ENCODE results near the gene SOD1. TPM values are rescaled to one million over a fixed set of nuclear protein-coding genes. Genes with fewer than 3 reads are reported as not detected.

The SOD1 gene
- total and polyA plus RNA-seq, 2 donors (not counting 1 experiment from before 2014, with no cell fraction given), result 91.2 to 123 TPM

- intact Hi-C loops (cut with micrococcal nuclease), result no loop called here
- WGBS (ENCODE audit: insufficient coverage), result 88% methylated on average over 5 of the region's 9 CpGs
- H3K4me1 Mint-ChIP-seq, result peaks cover 1% of the 10 kb centered on the region
Observed at GRCh38 chr21:31616216-31616615, 43.3 kb upstream of the SOD1 start.

More at GRCh38 chr21:31616216-31616615, 43.3 kb upstream of the SOD1 start:
- H3K4me1 ChIP-seq (ENCODE audit: control insufficient read depth in 2 of 2, insufficient read depth in 2 of 2, low read length in 2 of 2), result no peaks in the 10 kb centered on the region
- Mint-ChIP-seq H3K9me3 (ENCODE audit: insufficient read depth) (peaks cover 5% of the 10 kb centered on the region), H3K27me3 (peaks cover 16% of the 10 kb centered on the region), H3K27ac (no peak overlapping the region), H3K4me3 (no peak overlapping the region)
- no peak overlapping the region for H3K4me2 ChIP-seq (replicated peaks; ENCODE audit: low read depth, low read length, poor library complexity, severe bottlenecking)
- no peak for TF ChIP-seq EZH2 (IDR thresholded peaks at IDR 0.05; ENCODE audit: borderline replicate concordance, insufficient read depth, low read depth, low read length, poor library complexity, severe bottlenecking)
- no peak for TF ChIP-seq CTCF (IDR thresholded peaks at IDR 0.05)
- no peaks in the 10 kb centered on the region for H3K79me2 ChIP-seq (ENCODE audit: control insufficient read depth, insufficient read depth, low read length)
- H2AFZ ChIP-seq (ENCODE audit: insufficient read depth, low read depth, low read length, poor library complexity, severe bottlenecking), result no peak overlapping the region
- ChIA-PET CTCF (no interaction called here), POLR2A (no interaction called here)
- H3K36me3 ChIP-seq (replicated peaks in 1 of 2; ENCODE audit: control extremely low read depth in 1 of 2, control insufficient read depth in 1 of 2, extremely low read depth in 1 of 2, insufficient read depth in 2 of 2, low read length in 1 of 2), result no peaks in the 10 kb centered on the region
- H3K4me3 ChIP-seq (ENCODE audit: control extremely low read depth in 1 of 5, extremely low read depth in 1 of 5, insufficient read depth in 1 of 5, low read depth in 2 of 5, low read length in 4 of 5), result no peak overlapping the region
- H3K9ac ChIP-seq (ENCODE audit: low read length), result no peak overlapping the region
- no peak overlapping the region for H3K27ac ChIP-seq (ENCODE audit: low read length in 2 of 2)
- peaks cover 0 to 12% (median 0%) of the 10 kb centered on the region in 3 donors for H3K9me3 ChIP-seq (ENCODE audit: control extremely low read depth in 1 of 3, control insufficient read depth in 2 of 3, insufficient read depth in 1 of 3, low read length in 2 of 3)
- peaks cover 0 to 11% (median 5%) of the 10 kb centered on the region in 4 experiments for H3K27me3 ChIP-seq (replicated peaks in 1 of 4; ENCODE audit: control extremely low read depth in 1 of 4, control insufficient read depth in 3 of 4, insufficient read depth in 4 of 4, low read length in 3 of 4)
- DNase-seq, result no peak
- no peaks in the 10 kb centered on the region for H4K20me1 ChIP-seq (ENCODE audit: control insufficient read depth, insufficient read depth, low read length, poor library complexity, severe bottlenecking)
- ATAC-seq (ENCODE audit: low read depth), result no peak
